NCI-H187 (cell line): ENCODE measurements around the gene OR2C3.
"Not testable (repeated sequence)": the region's sequence is repeated elsewhere in the genome, so short reads cannot be mapped to it uniquely, and the experiment has no call there.

Source experiments
- DNase-seq, 2 experiments: peaks; one replicate each; lab custom pipeline; 2025; lab: John Stamatoyannopoulos, UW

The OR2C3 gene

GRCh38 chr1:247536340-247536739 lies at the start of gene OR2C3:
Gene OR2C3, minus strand, starts transcription at chr1:247536440. Its CDS starts 3,929 bp downstream, at chr1:247532511.
- no peak for DNase-seq

DNA sequence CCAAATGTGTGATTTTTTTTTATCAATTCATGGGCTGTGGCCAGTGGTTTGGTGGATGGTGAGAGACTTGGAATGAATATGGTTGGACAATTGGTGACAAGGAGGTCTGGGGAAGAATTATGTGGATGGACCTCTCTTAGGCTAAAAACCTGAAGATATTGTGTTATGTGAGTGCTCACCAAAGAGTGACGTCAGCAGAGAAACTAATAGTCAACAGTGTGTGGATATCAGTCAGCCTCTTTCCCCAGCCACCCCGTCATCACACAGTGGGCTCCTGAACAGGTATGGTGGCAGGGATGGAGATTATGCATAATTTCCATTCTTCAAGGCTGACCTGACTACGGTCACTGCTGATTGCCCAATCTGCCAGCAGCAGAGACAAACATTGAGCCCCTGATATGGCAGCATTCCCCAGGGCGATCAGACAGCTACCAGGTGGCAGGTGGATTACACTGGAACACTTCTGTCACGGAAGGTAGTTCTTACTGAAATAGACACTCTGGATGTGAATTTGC lies 42.8 kb upstream of the OR2C3 start:
- DNase-seq: no peak

DNA sequence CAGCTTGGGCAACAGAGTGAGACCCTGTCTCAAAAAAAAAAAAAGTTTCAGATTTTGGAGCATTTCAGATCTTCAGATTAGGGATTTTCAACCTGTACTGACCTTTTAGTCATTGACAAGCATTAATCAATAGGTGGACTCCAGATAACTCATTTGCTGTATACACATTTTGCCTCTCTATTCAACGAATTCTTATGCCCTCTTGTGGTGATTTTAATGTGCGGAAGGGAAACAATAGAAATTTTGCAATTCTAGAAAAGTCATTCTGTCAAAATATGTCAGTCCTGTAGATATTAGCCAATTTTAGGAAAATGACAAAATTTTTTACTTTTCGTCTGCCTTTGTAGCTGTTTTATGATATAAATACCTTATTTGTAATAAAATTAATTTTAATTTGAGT lies 40.3 kb upstream of the OR2C3 start:
- no peak for DNase-seq

DNA sequence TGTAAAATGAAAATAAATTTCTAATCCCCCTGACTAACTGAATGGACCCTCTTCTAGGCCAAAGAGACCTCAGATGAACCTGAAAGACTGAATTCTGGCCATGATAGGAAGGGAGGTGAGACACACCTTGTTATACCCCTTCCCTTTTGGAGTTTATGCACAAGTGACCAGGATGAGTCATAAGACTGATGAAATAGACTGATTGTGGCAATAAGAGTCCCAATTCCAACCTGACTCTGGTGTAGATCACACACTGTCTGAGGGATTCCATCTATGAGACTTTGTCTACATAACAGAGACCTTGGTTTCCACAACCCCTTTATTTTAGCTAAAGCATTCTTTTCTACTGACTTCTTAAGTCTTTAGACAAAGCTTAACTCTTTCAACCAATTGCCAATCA lies 38.4 kb upstream of the OR2C3 start:
- DNase-seq: no peak

DNA sequence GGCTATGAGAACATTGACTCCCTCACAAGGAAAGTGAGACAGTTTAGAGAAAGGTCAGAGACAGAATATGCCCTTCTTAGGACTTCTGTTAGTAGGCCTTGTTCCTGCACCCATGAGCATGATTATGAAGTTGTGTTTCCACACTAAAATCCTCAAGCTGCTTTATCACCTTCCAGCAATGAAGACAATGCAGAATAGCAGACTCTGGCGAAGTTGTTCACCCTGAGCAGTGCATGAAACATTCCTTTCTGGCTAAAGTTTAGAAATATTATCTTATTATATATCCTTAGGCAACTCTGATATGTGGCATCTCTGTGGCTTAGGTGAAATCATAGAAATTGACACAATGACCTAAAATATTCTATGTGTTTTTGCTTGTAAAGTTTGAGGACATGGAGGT lies 38.0 kb upstream of the OR2C3 start:
- no peak for DNase-seq

- no peak for DNase-seq
These were observed 26.0 kb upstream of the OR2C3 start for GRCh38 chr1:247562198-247562597.

- no peak for DNase-seq
These were observed 25.5 kb upstream of the OR2C3 start for GRCh38 chr1:247561711-247562110.

DNA sequence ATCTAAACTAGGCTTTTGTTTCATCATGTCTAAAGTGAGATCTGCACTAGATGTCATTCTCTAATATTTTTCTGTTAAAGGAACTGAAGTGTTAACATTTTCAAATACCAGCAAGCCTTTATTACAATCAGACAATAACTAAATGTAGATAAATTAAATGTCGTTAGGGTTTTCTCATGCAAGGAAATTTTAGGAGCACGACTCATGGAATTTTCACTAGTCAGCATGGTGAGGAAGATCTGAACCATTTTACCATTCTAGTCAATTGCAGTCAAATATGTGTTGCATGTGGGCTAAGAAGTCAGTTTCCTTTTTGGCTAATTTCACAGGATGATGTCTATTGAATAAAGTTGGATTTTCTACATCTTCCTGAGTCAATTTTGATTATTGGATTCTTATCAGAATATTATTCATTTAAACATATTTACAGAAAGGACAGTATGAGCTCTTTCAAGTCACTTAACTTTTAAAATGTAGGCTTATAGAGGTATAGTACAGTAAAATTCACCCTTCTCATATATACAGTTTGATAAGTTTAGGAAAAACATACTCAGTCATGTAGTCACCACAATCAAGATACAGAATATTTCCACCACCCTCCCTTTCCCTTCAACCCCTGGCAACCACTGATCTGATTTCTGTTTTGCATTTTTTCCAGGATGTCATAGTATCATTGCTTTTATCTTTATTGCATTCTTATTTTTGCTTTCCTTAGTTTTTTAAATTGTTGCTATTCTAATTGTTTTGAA lies 21.9 kb upstream of the OR2C3 start:
- no peak for DNase-seq

- no peak for DNase-seq
These were observed 16.0 kb upstream of the OR2C3 start for GRCh38 chr1:247552231-247552630.

GRCh38 chr1:247551721-247552120 lies 15.5 kb upstream of the OR2C3 start:
- DNase-seq: no peak

DNA sequence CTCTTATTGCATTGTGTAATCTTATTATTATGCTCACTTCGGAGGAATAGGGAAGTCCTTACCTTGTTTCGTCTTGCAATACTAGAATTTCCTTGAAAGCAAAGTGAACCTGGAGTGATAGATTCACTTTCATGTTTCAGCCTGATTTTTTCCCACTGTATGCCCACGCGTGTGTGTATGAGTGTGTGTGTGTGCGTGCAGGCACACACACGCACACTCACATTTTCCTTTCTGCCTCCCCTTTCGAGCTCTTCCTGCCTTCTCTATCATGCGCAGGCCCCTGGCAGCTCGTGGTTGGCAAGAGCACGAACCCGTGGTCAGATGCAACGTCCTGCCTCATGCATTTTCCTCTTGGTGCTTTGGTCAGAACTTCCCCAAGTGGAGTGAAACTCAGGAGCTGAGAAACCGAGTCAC lies 12.5 kb upstream of the OR2C3 start, which contains the start of gene GCSAML:
Gene GCSAML, plus strand, starts transcription at position 366 of the 414 bp plus-strand sequence. CDS start 58 bp downstream, outside the sequence.
- no peak for DNase-seq

GRCh38 chr1:247548092-247548491 lies 11.9 kb upstream of the OR2C3 start:
- no peak for DNase-seq

- no peak for DNase-seq
These were observed 6.6 kb upstream of the OR2C3 start for GRCh38 chr1:247542811-247543210.

DNA sequence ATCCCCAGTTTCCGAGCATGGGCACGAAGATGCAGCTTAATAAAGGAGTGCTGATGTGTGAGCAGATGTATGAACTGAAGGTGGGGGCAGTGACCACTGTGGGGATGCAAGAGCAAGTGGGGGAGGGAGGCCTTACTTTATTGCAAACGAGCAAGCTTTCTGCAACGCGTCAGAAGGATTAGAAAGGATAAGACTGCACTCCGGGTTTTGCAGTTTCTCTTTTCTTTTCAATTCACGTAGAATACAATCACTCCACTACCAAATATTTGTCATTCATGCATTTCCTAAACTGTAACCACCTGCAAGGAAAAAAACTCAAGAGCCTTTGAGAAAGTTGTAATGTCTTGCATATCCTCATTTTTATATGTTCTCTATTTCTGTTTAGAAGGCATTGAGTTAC lies 4.3 kb upstream of the OR2C3 start:
- DNase-seq: no peak

DNA sequence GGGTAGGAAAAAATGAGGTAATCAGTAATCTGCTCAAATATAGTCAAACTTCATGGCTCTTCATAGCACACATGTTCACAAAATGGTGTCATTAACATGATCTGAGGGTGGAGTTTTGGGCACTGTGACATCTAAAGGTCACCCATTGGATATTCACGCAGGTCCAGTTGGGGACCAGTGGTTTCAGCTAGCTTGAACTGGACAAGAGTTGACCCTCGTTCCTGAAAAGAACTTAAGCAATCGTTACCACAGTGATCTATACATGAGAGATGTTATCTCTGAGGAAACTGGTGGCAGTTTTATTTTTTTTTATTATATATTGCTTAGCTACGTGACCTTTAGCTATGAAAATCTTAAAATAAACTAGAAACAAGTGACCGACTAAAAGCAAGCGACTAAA lies 3.0 kb upstream of the OR2C3 start:
- DNase-seq: no peak

- no peak for DNase-seq
These were observed 2.3 kb upstream of the OR2C3 start for GRCh38 chr1:247538561-247538960.

DNA sequence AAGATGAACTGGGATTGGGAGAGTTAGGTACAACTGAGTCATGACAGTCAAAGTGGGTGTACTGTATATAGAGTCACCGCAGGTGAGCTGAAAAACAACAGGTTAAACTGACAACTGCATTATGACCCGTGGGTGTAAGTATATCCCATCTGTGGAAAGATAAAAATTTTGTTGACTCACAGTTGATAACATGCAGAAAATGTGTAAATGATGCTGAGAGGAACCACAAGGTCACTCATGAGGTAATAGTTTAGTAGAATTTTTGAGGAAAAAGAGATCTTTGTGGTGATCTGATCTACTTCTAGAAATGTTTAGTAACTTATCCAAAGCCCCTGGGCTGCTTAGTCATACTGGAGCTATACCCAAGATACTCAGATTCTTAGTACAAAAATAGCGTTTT lies 838 bp downstream of the OR2C3 start:
- no peak for DNase-seq

DNA sequence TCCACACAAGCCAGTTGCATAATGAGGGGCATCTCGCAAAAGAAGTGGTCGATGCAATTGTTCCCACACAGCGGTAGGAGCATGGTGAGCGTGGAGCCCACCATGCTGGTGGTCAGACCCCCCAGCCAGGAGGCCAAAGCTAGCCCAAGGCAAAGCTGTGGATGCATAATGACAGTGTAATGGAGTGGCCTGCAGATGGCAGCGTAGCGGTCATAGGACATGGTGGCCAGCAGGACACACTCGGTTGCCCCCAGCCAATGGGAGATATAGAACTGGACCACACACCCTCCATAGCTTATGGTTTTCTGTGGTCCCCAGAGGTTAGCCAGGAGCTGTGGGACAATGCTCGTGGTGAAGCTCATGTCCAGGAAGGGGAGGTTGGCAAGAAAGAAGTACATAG lies 4.3 kb downstream of the OR2C3 start:
- no peak for DNase-seq

DNA sequence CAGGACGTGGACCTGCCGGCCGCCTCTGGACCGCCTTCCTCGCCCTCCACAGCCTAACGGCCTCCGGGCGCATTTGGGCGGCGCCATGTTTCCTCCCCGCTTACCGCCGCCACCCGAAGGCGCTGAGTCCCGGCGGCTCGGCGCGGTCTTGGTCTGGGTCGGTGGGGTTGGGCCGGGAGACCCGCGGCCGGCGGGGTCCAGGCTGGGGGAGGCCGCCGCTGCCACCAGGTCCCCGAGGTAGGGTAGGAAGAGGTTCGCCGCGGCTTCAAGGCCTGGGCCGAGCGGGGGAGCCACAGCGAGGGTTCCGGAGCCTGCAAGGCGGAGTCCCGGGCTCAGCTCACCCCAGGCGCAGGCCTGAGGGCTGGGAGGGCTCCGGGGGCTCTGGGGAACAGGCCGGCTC lies 5.5 kb downstream of the OR2C3 start:
- DNase-seq: no peak

GRCh38 chr1:247529771-247530355 lies 6.4 kb downstream of the OR2C3 start:
- DNase-seq: no peak

DNA sequence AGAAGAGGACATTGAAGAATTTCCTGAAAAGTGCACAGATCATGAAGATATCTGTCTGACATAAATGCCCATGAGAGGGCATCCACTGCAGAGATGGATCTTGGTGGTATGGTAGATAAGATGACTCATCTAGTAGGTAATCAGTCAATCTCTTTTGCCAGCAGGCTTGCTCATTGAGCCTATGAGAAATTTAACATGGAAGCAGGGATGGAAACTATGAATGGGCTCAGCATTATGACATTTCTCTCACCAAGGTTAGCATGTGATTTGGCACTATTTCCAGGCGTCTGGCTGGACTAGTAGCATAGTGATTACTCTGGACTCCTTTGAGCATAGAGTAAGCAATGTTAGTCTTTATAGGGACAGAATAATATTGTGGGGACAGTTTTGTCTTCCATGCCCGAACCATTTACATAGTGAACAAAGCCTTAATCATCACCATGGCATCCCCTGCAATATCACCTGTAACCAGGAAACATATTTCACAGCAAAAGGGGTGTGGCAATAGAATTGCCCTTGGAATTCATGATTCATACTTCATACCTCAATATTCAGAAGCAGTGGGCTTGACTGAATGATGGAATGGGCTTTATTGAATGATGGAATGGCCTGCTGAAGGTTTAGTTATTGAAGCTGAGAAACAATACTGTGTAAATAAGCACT lies 7.3 kb downstream of the OR2C3 start:
- no peak for DNase-seq

DNA sequence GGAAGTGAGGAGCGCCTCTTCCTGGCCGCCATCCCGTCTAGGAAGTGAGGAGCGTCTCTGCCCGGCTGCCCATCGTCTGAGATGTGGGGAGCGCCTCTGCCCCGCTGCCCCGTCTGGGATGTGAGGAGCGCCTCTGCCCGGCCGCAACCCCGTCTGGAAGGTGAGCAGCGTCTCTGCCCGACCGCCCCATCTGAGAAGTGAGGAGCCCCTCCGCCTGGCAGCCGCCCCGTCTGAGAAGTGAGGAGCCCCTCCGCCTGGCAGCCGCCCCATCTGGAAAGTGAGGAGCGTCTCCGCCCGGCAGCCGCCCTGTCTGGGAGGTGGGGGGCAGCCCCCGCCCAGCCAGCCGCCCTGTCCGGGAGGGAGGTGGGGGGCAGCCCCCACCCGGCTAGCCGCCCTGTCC lies 14.4 kb downstream of the OR2C3 start:
- DNase-seq: not testable (repeated sequence)

DNA sequence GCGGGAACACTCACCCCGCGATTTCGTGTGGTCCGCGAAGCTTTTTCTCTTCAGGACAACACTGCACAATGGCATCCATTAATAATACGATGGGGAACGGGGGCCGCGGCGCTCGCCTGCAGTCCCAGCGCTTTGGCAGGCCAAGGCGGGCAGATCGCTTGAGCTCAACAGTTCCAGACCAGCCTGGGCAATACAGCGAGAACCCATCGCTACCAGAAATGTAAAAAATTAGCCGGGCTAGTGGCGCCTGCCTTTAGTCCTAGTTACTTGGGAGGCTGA lies 17.7 kb downstream of the OR2C3 start:
- no peak for DNase-seq
